Measurements from ENCODE around the gene KRT74. TPM values are rescaled to one million over a fixed set of nuclear protein-coding genes. Genes with fewer than 3 reads are reported as not detected.

Gene KRT74
- total and polyA plus RNA-seq, 12 donors = 0.62 TPM; not detected in 11

DNA sequence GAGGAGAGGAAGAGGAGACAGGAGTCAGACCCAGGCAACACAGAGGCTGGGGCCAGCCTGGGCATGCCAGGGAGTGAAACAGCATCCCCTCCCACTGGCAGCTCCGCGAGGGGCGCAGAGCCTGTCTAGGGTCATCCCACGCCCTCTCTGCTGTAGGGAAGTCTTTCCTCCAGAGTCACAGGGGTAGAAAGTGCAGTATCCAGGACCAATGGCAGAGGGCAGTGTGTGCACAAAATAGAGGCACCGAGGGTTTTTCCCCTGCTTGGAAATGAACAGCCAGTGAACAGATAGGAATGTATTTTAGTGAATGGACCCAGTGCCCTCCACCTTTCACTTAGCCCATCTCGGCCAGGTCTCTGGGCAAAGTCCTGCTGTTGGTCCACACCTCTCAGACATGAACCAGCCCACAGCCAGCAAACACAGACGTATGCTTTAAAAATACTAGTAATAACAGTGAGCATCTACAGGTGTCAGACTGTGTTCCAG is 9.4 kb upstream of the KRT74 start:
- DNase-seq (peak in 1 of 2 donors; percentile 58), ATAC-seq (peak; percentile 39 to 83 (median 77))
- Histone ChIP-seq H3K27me3 (peaks cover 0 to 14% (median 6%) of the 10 kb centered on the region in 7 donors), H3K4me1 (no peaks in the 10 kb centered on the region), H3K36me3 (no peaks in the 10 kb centered on the region), H3K4me3 (no peak overlapping the region), H3K9me3 (no peaks in the 10 kb centered on the region), H3K27ac (no peak overlapping the region)
- WGBS, 2 donors = 12 to 16% methylated on average over 7 of the region's 7 CpGs
- TF ChIP-seq, protein P1, sequence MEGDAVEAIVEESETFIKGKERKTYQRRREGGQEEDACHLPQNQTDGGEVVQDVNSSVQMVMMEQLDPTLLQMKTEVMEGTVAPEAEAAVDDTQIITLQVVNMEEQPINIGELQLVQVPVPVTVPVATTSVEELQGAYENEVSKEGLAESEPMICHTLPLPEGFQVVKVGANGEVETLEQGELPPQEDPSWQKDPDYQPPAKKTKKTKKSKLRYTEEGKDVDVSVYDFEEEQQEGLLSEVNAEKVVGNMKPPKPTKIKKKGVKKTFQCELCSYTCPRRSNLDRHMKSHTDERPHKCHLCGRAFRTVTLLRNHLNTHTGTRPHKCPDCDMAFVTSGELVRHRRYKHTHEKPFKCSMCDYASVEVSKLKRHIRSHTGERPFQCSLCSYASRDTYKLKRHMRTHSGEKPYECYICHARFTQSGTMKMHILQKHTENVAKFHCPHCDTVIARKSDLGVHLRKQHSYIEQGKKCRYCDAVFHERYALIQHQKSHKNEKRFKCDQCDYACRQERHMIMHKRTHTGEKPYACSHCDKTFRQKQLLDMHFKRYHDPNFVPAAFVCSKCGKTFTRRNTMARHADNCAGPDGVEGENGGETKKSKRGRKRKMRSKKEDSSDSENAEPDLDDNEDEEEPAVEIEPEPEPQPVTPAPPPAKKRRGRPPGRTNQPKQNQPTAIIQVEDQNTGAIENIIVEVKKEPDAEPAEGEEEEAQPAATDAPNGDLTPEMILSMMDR (IDR thresholded peaks at IDR 0.05) = peak; percentile 43 to 73 (median 69)
- intact Hi-C loops (cut with DNase I) = loop anchor here (1.0 to 10.0 kb wide), 11 partner anchors 211 to 426 kb away; no protein-coding TSS in a partner anchor

DNA sequence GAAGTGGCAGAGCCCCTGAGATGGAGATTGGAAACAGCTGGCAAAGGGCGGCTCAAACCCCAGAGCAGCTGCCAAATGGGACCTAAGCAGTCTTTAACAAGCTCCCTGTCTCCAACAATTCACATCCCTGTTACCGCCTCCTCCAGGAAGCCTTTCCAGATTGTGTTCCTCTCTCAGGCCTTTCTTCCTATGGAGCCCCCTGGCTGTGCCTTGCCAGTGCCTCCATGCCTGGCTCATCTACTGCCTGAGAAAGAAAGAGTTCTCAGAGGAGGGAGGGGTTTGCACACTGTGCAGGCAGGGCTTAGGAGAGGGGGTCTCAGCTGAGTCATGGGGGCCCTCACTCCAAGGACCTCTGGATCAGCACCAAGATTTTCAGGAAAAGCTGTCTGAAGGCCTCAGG is 8.8 kb upstream of the KRT74 start:
- TF ChIP-seq, protein P1 (IDR thresholded peaks at IDR 0.05) = no peak
- intact Hi-C loops (cut with DNase I) = loop anchor here (2.0 to 10.0 kb wide), 9 partner anchors 210 to 425 kb away; no protein-coding TSS in a partner anchor
- no peak overlapping the region for H3K4me3 ChIP-seq
- H3K9me3 ChIP-seq = no peaks in the 10 kb centered on the region
- ATAC-seq (peak in 1 of 8 donors; percentile 37), DNase-seq (no peak)
- no peak overlapping the region for H3K27ac ChIP-seq
- WGBS, 2 donors = 56 to 66% methylated on average over 2 of the region's 2 CpGs
- H3K27me3 ChIP-seq = peaks cover 0 to 14% (median 6%) of the 10 kb centered on the region in 7 donors
- H3K4me1 ChIP-seq = no peaks in the 10 kb centered on the region
- H3K36me3 ChIP-seq = no peaks in the 10 kb centered on the region

DNA sequence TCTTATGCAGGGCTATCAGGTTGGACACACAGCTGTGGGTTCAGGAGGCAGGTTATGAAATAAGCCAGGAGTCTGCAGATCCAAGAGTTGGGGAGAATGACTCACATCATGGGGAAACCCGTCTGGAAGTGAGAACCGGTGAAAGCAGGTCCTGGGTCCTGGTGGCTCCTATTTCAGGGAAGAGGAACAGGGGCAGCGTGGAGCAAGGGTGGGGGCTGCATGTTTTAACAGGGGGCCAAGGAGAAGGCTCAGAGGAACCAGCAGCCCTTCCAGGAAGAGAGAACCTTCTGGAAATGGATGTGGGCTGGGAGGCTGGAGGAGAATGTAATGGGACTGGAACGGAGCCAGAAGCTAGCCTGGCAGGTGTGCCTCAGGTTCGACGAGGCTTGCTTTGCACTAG is 7.8 kb upstream of the KRT74 start:
- Histone ChIP-seq H3K9me3 (no peaks in the 10 kb centered on the region), H3K27ac (no peak overlapping the region), H3K36me3 (no peaks in the 10 kb centered on the region), H3K4me3 (no peak overlapping the region), H3K27me3 (peaks cover 0 to 14% (median 6%) of the 10 kb centered on the region in 7 donors), H3K4me1 (no peaks in the 10 kb centered on the region)
- intact Hi-C loops (cut with DNase I) = loop anchor here in 9 of 10 donors (5.0 to 10.0 kb wide), 8 partner anchors 209 to 424 kb away; no protein-coding TSS in a partner anchor
- WGBS, 2 donors = 72 to 75% methylated on average over 6 of the region's 6 CpGs
- TF ChIP-seq, protein P1 (IDR thresholded peaks at IDR 0.05) = no peak
- ATAC-seq (no peak), DNase-seq (no peak)

DNA sequence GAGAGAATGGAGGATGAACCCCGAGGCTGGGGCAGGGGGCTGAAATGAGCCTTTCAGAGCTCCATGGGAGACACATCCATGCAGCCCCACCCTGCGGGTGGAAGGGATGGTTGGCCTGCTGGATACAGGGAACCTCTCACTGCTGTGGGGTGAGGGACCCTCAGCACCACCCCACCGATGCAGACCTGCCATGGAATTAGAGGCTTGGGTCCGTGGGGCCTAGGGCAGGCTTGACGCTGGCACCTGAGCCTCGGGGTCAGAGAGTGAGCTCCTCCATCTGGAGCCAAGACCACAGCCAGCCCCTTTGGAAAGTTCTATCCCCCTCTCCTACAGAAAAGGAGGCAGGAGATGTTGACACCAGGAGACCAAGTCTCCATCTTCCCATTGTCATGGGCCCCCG is 7.4 kb upstream of the KRT74 start:
- Histone ChIP-seq H3K36me3 (no peaks in the 10 kb centered on the region), H3K27me3 (peaks cover 0 to 10% (median 6%) of the 10 kb centered on the region in 7 donors), H3K4me3 (no peak overlapping the region), H3K9me3 (no peaks in the 10 kb centered on the region), H3K4me1 (no peaks in the 10 kb centered on the region), H3K27ac (no peak overlapping the region)
- ATAC-seq = no peak
- TF ChIP-seq, protein P1 (IDR thresholded peaks at IDR 0.05) = no peak
- DNase-seq = no peak
- 77 to 88% methylated on average over 7 of the region's 7 CpGs for WGBS, 2 donors
- intact Hi-C loops (cut with DNase I) = loop anchor here in 9 of 10 donors (5.0 to 10.0 kb wide), 8 partner anchors 209 to 424 kb away; no protein-coding TSS in a partner anchor

Measured in heart right ventricle (tissue), 16 donors.